HG03280 (cell line): Measurements from ENCODE around the gene SELENOI.
A peak's percentile ranks its signal among the peaks of the same experiment; 100 is the strongest.
"Not testable (repeated sequence)": the region's sequence is repeated elsewhere in the genome, so short reads cannot be mapped to it uniquely, and the experiment has no call there.

Source experiments
- ATAC-seq: cut with Tn5 transposase; IDR thresholded peaks from one replicate; pipeline ENCODE4 v1.9.1; 2021; ENCODE audit warnings: mild to moderate bottlenecking, moderate library complexity; ENCODE audit not compliant: unreplicated experiment

Gene SELENOI

GRCh38 chr2:26345545-26346453 is at the start of gene SELENOI:
SELENOI (plus strand) TSS chr2:26346143; CDS start chr2:26346233, 90 bp downstream.
- ATAC-seq, result peak; percentile 95

- no peak for ATAC-seq
These were observed 48.9 kb upstream of the SELENOI start for GRCh38 chr2:26297061-26297460.

- ATAC-seq, result no peak
These were observed 47.7 kb upstream of the SELENOI start for GRCh38 chr2:26298286-26298637.

- no peak for ATAC-seq
These were observed 47.1 kb upstream of the SELENOI start for GRCh38 chr2:26298638-26299393.

GRCh38 chr2:26299471-26300101 is 46.4 kb upstream of the SELENOI start:
- no peak for ATAC-seq

GRCh38 chr2:26300234-26300925 is 45.6 kb upstream of the SELENOI start:
- ATAC-seq, result no peak

GRCh38 chr2:26302846-26303245 is 43.1 kb upstream of the SELENOI start:
- no peak for ATAC-seq

- not testable (repeated sequence) for ATAC-seq
These were observed 40.8 kb upstream of the SELENOI start for GRCh38 chr2:26305094-26305493.

- ATAC-seq, result no peak
These were observed 40.4 kb upstream of the SELENOI start for GRCh38 chr2:26305540-26305939.

- ATAC-seq, result no peak
These were observed 36.0 kb upstream of the SELENOI start for GRCh38 chr2:26309921-26310320.

GRCh38 chr2:26312471-26312870 is 33.5 kb upstream of the SELENOI start:
- ATAC-seq, result no peak

- ATAC-seq, result no peak
These were observed 32.5 kb upstream of the SELENOI start for GRCh38 chr2:26313446-26313845.

GRCh38 chr2:26314243-26314642 is 31.7 kb upstream of the SELENOI start:
- no peak for ATAC-seq

GRCh38 chr2:26316041-26316440 is 29.9 kb upstream of the SELENOI start:
- no peak for ATAC-seq

GRCh38 chr2:26316845-26317244 is 29.1 kb upstream of the SELENOI start:
- ATAC-seq, result no peak

GRCh38 chr2:26317377-26318105 is 28.4 kb upstream of the SELENOI start:
- no peak for ATAC-seq

- ATAC-seq, result no peak
These were observed 27.0 kb upstream of the SELENOI start for GRCh38 chr2:26318950-26319349.

- ATAC-seq, result not testable (repeated sequence)
These were observed 21.5 kb upstream of the SELENOI start for GRCh38 chr2:26324479-26324878.

- no peak for ATAC-seq
These were observed 21.0 kb upstream of the SELENOI start for GRCh38 chr2:26324903-26325302.

- no peak for ATAC-seq
These were observed 20.1 kb upstream of the SELENOI start for GRCh38 chr2:26325851-26326250.
